Body of pancreas (tissue), 4 donors: Measurements from ENCODE around the gene EXD3.

Experiments used
- POLR2A ChIP-seq, 3 donors: fragments of 450-650 bp; IDR thresholded peaks; one replicate each; pipeline ENCODE4 v1.6.1; 2016; ENCODE audit warnings: antibody characterized with exemption in 3 of 3, mild to moderate bottlenecking in 2 of 3
- TF ChIP-seq, protein P1 (sequence below), 7 experiments: fragments of 450-650 bp in 4 of 7; fragments of 200-600 bp in 3 of 7; sonication (generic) in 3 of 7; IDR thresholded peaks; one replicate each; pipeline ENCODE4 v1.5.1; 2016 to 2019; ENCODE audit warnings: antibody characterized with exemption in 7 of 7

DNA sequence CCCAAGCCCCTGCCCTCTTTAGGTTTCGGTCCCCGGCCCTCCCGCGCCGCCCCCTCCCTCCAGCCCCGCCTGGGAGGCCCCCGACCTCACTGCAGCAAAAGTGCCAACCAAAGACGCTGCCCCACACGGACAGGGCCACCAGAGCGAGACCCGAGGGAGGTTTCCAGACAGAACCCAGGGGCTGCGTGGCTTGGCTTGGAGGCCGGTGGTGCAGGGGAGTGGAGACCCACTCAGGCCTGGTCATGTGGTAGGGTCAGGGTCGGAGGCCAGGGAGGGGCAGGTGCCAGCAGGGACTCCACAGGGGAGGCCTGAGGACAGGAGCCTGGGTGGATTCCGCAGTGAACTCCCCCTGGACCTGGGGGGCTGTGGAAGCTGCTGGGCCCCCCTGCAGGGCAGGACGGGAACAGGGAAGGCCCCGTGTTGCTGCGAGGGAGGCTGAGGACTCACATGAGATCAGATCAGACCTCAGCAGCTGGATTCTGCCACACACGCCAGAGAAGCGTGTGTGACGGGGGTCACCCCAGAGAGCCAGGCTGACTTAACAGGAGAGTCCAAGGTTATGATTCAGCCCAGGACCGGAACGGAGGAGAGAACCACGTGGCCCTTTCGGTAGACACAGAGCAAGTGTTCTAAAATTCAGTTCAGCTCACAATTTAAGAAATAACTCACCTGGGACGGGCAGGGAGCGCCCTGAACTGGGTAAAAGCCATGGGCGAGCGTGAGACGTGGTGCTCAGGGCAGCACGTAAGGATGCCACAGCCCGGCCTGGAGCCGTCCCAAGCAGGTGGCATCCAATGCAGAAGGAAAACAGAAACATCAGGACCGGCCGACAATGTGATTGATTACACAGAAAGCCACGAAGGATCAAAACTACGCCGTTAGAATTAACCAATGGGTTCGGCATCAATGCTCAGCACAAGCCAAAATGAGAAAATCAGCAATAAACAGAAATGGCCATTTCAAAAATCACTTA is 38.9 kb downstream of the EXD3 start:
- TF ChIP-seq POLR2A (IDR thresholded peaks at IDR 0.05): no peak
- TF ChIP-seq, protein P1, sequence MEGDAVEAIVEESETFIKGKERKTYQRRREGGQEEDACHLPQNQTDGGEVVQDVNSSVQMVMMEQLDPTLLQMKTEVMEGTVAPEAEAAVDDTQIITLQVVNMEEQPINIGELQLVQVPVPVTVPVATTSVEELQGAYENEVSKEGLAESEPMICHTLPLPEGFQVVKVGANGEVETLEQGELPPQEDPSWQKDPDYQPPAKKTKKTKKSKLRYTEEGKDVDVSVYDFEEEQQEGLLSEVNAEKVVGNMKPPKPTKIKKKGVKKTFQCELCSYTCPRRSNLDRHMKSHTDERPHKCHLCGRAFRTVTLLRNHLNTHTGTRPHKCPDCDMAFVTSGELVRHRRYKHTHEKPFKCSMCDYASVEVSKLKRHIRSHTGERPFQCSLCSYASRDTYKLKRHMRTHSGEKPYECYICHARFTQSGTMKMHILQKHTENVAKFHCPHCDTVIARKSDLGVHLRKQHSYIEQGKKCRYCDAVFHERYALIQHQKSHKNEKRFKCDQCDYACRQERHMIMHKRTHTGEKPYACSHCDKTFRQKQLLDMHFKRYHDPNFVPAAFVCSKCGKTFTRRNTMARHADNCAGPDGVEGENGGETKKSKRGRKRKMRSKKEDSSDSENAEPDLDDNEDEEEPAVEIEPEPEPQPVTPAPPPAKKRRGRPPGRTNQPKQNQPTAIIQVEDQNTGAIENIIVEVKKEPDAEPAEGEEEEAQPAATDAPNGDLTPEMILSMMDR (IDR thresholded peaks at IDR 0.05): no peak
